Liver (tissue), 9 donors: ENCODE data around the gene GUCY2D. TPM values are rescaled to one million over a fixed set of nuclear protein-coding genes. Genes with fewer than 3 reads are reported as not detected.

Experiments
- DNase-seq: peaks from one replicate; pipeline ENCODE4 v3.0.0-alpha.2; 2017; ENCODE audit warnings: low spot score
- H3K27ac ChIP-seq, 2 donors: one replicate each; pipeline ENCODE4 v1.7.0; 2013; ENCODE audit warnings: inconsistent platforms in 2 of 2, low read length in 2 of 2, control low read depth in 1 of 2, low read depth in 1 of 2, mild to moderate bottlenecking in 1 of 2
- H3K27me3 ChIP-seq, 4 donors: one replicate each; pipeline versions ENCODE4 v1.6.1 to v1.7.0; 2013; ENCODE audit warnings: low read length in 3 of 4, inconsistent platforms in 1 of 4, mild to moderate bottlenecking in 1 of 4, moderate library complexity in 1 of 4; ENCODE audit not compliant: control insufficient read depth in 4 of 4, insufficient read depth in 4 of 4
- H3K36me3 ChIP-seq, 4 donors: one replicate each; pipeline versions ENCODE4 v1.6.1 to v1.7.0; 2013; ENCODE audit warnings: low read length in 3 of 4, mild to moderate bottlenecking in 3 of 4, low read depth in 1 of 4, moderate library complexity in 1 of 4; ENCODE audit not compliant: control insufficient read depth in 4 of 4, insufficient read depth in 3 of 4
- H3K4me1 ChIP-seq, 4 donors: one replicate each; pipeline versions ENCODE4 v1.6.1 to v1.7.0; 2013; ENCODE audit warnings: low read length in 3 of 4, mild to moderate bottlenecking in 3 of 4, moderate library complexity in 1 of 4; ENCODE audit not compliant: control insufficient read depth in 4 of 4, insufficient read depth in 4 of 4
- H3K4me3 ChIP-seq, 3 donors: one replicate each; pipeline versions ENCODE4 v1.6.1 to v1.7.0; 2013; ENCODE audit warnings: low read length in 3 of 3, control low read depth in 1 of 3, low read depth in 1 of 3, mild to moderate bottlenecking in 1 of 3
- H3K9ac ChIP-seq, 2 donors: one replicate each; pipeline ENCODE4 v1.7.0; 2013; ENCODE audit warnings: low read length in 2 of 2, mild to moderate bottlenecking in 2 of 2, moderate library complexity in 2 of 2, control low read depth in 1 of 2, low read depth in 1 of 2
- H3K9me3 ChIP-seq, 4 donors: one replicate each; pipeline versions ENCODE4 v1.6.1 to v1.7.0; 2013; ENCODE audit warnings: low read length in 3 of 4; ENCODE audit not compliant: control insufficient read depth in 4 of 4
- EGR1 ChIP-seq, 2 donors: IDR thresholded peaks; 2 replicates each; pipeline ENCODE4 v1.6.1; 2016 to 2018; ENCODE audit warnings: antibody characterized with exemption in 2 of 2, low read depth in 2 of 2
- FOXA1 ChIP-seq: IDR thresholded peaks from 2 replicates; pipeline ENCODE4 v1.6.1; 2016; ENCODE audit warnings: antibody characterized with exemption
- FOXA2 ChIP-seq: IDR thresholded peaks from 2 replicates; pipeline ENCODE4 v1.6.1; 2016; ENCODE audit warnings: antibody characterized with exemption
- GABPA ChIP-seq, 2 donors: IDR thresholded peaks in 1 of 2; conservative IDR thresholded peaks in 1 of 2; 2 replicates each; pipeline ENCODE4 v1.6.1; 2016; ENCODE audit warnings: antibody characterized with exemption in 2 of 2, mild to moderate bottlenecking in 1 of 2, moderate library complexity in 1 of 2
- HNF4A ChIP-seq, 2 donors: conservative IDR thresholded peaks; 2 replicates each; pipeline ENCODE4 v1.6.1; 2016; ENCODE audit warnings: antibody characterized with exemption in 2 of 2, mild to moderate bottlenecking in 2 of 2
- HNF4G ChIP-seq: IDR thresholded peaks from 2 replicates; pipeline ENCODE4 v1.6.1; 2016; ENCODE audit warnings: antibody characterized with exemption
- JUND ChIP-seq, 2 donors: IDR thresholded peaks; 2 replicates each; pipeline ENCODE4 v1.6.1; 2016; ENCODE audit warnings: antibody characterized with exemption in 2 of 2
- NR2F2 ChIP-seq: IDR thresholded peaks from 2 replicates; pipeline ENCODE4 v1.6.1; 2016; ENCODE audit warnings: antibody characterized with exemption
- RAD21 ChIP-seq, 2 donors: IDR thresholded peaks; 2 replicates each; pipeline ENCODE4 v1.6.1; 2016; ENCODE audit warnings: antibody characterized with exemption in 2 of 2, mild to moderate bottlenecking in 2 of 2
- REST ChIP-seq: IDR thresholded peaks from 2 replicates; pipeline ENCODE4 v1.6.1; 2016; ENCODE audit warnings: antibody characterized with exemption, mild to moderate bottlenecking
- RXRA ChIP-seq, 2 donors: IDR thresholded peaks; 2 replicates each; pipeline ENCODE4 v1.6.1; 2017 to 2018; ENCODE audit warnings: antibody characterized with exemption in 2 of 2, mild to moderate bottlenecking in 1 of 2
- SP1 ChIP-seq: IDR thresholded peaks from 2 replicates; pipeline ENCODE4 v1.6.1; 2018; ENCODE audit warnings: antibody characterized with exemption, mild to moderate bottlenecking
- TAF1 ChIP-seq: conservative IDR thresholded peaks from 2 replicates; pipeline ENCODE4 v1.6.1; 2016; ENCODE audit warnings: antibody characterized with exemption, mild to moderate bottlenecking
- YY1 ChIP-seq: IDR thresholded peaks from 2 replicates; pipeline ENCODE4 v1.6.1; 2016; ENCODE audit warnings: antibody characterized with exemption, mild to moderate bottlenecking
- ZBTB33 ChIP-seq: IDR thresholded peaks from 2 replicates; pipeline ENCODE4 v1.6.1; 2016; ENCODE audit warnings: antibody characterized with exemption
- WGBS: extraction: QIAGEN DNeasy Blood & Tissue Kit; methylation state at CpG from one replicate; pipeline ENCODE4 v1.1.7; 2013; 5-methylcytosine and 5-hydroxymethylcytosine counted together
- polyA plus RNA-seq, 2 donors: library from polyadenylated mRNA; stranded (reverse) in 1 of 2; unstranded in 1 of 2; fragments of 200-250 nt in 1 of 2; fragments of >200 nt in 1 of 2; fragmentation: Nextera tagmentation in 1 of 2; extraction: Ambion mirVana in 1 of 2; gene quantifications; one replicate each; pipeline versions ENCODE4 v1.2.1 to v1.2.3, GENCODE V29; 2013 to 2015
- total RNA-seq, 2 donors: library from RNA; depleted of rRNA; stranded (reverse); fragments of >200 nt; gene quantifications; one replicate each; pipeline ENCODE4 v1.2.3, GENCODE V29; 2014
- TF ChIP-seq, protein P1 (sequence below): IDR thresholded peaks from 2 replicates; pipeline ENCODE4 v1.6.1; 2016; ENCODE audit warnings: antibody characterized with exemption
- TF ChIP-seq, protein P2 (sequence below): IDR thresholded peaks from 2 replicates; pipeline ENCODE4 v1.6.1; 2016; ENCODE audit warnings: antibody characterized with exemption
- donor health status: healthy.
- donor health status: healthy.
- donor health status: healthy.
- donor health status: healthy.
- donor health status: healthy.

GUCY2D gene
- total and polyA plus RNA-seq, 4 donors = 0.09 to 0.14 TPM; not detected in 2

DNA sequence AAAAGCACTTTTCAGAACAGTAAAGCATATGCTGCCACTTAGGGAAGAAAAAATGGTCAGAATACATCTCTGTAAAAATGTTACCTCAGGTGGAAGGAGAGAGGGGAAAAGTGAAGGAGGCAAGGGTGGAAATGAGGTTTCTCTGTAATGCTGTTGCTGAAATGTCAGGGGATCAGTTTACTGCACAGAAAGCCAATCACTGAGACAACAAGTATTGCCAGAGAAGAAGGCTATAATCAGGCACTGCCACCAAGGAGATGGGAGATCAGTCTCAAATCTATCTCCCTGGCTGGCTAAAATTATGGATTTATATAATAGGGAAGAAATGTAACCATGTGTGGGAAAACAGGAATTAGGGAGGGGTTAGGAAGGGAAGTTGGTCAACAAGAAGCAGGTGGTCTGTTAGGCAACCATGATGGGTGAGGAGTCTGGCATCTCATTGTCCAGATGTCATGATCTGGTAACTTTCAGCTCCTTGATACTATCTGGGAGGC lies 27.7 kb upstream of the GUCY2D start:
- no peaks in the 10 kb centered on the region for H3K27me3 ChIP-seq
- no peak overlapping the region for H3K4me3 ChIP-seq

GRCh38 chr17:7977039-7977438 lies 25.4 kb upstream of the GUCY2D start:
- DNase-seq = no peak
- no peak overlapping the region for H3K9ac ChIP-seq
- H3K9me3 ChIP-seq = peaks cover 2 to 9% (median 6%) of the 10 kb centered on the region in 4 donors
- no peaks in the 10 kb centered on the region for H3K36me3 ChIP-seq
- no peak overlapping the region for H3K27ac ChIP-seq
- 81% methylated on average over 4 of the region's 4 CpGs for WGBS
- H3K27me3 ChIP-seq = no peaks in the 10 kb centered on the region
- no peak overlapping the region for H3K4me3 ChIP-seq
- H3K4me1 ChIP-seq = no peaks in the 10 kb centered on the region
- TF ChIP-seq FOXA2 = no peak
- TF ChIP-seq GABPA (IDR thresholded peaks at IDR 0.05 in 1 of 2, conservative IDR thresholded peaks at IDR 0.05 in 1 of 2) = no peak
- no peak for TF ChIP-seq FOXA1
- TF ChIP-seq YY1 = no peak
- no peak for TF ChIP-seq TAF1
- TF ChIP-seq SP1 = no peak
- TF ChIP-seq REST = no peak
- no peak for TF ChIP-seq HNF4A (conservative IDR thresholded peaks at IDR 0.05)
- TF ChIP-seq EGR1 (IDR thresholded peaks at IDR 0.05; ENCODE audit: low read depth in 2 of 2) = no peak
- no peak for TF ChIP-seq HNF4G
- TF ChIP-seq JUND (IDR thresholded peaks at IDR 0.05) = no peak
- TF ChIP-seq NR2F2 = no peak
- TF ChIP-seq, protein P1, sequence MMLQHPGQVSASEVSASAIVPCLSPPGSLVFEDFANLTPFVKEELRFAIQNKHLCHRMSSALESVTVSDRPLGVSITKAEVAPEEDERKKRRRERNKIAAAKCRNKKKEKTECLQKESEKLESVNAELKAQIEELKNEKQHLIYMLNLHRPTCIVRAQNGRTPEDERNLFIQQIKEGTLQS = no peak
- TF ChIP-seq ZBTB33 = no peak
- no peak for TF ChIP-seq RXRA (IDR thresholded peaks at IDR 0.05)

More for the DNA sequence above, 27.7 kb upstream of the GUCY2D start:
- Histone ChIP-seq H3K9ac (no peak overlapping the region), H3K4me1 (no peaks in the 10 kb centered on the region), H3K9me3 (peaks cover 2 to 9% (median 6%) of the 10 kb centered on the region in 4 donors), H3K36me3 (no peaks in the 10 kb centered on the region), H3K27ac (no peak overlapping the region)
- no peak for DNase-seq
- TF ChIP-seq NR2F2 (no peak), EGR1 (IDR thresholded peaks at IDR 0.05; ENCODE audit: low read depth in 2 of 2) (no peak), RAD21 (IDR thresholded peaks at IDR 0.05) (no peak), HNF4G (no peak), REST (no peak), FOXA2 (no peak)
- TF ChIP-seq, protein P2, sequence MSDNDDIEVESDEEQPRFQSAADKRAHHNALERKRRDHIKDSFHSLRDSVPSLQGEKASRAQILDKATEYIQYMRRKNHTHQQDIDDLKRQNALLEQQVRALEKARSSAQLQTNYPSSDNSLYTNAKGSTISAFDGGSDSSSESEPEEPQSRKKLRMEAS = no peak
